Measurements from ENCODE around the gene LYZ.

- TF ChIP-seq CTCF (IDR thresholded peaks at IDR 0.05) = no peak
- no peak for TF ChIP-seq POLR2A (IDR thresholded peaks at IDR 0.05)
- TF ChIP-seq POLR2AphosphoS5 (IDR thresholded peaks at IDR 0.05) = no peak
- TF ChIP-seq EP300 (IDR thresholded peaks at IDR 0.05) = no peak
Measured at GRCh38 chr12:69330475-69331473, 17.4 kb upstream of the LYZ start.

All from suprapubic skin (tissue), 4 donors.